OCI-LY3 (cell line): ENCODE results near the gene STRIP1.

ENCODE experiments used
- H2AFZ ChIP-seq: fragments of 200-600, 300-600 bp; shearing (Covaris generic); 2 replicates; pipeline ENCODE4 v1.6.0; 2014; ENCODE audit warnings: antibody characterized with exemption, low read depth, low read length
- H3K27ac ChIP-seq: fragments of 200-600, 300-600 bp; sonication (generic); 2 replicates; pipeline ENCODE4 v1.5.1; 2014; ENCODE audit warnings: mild to moderate bottlenecking, low read length, moderate library complexity, mixed read lengths
- H3K27me3 ChIP-seq: fragments of 200-600, 300-600 bp; sonication (generic); 2 replicates; pipeline ENCODE4 v1.6.1; 2014; ENCODE audit warnings: low read depth, low read length, mixed read lengths
- H3K36me3 ChIP-seq: fragments of 200-600, 300-600 bp; sonication (generic); replicated peaks from 2 replicates; pipeline ENCODE3; 2014; ENCODE audit warnings: low read depth, low read length, mixed read lengths
- H3K4me1 ChIP-seq: fragments of 300-600, 200-600 bp; sonication (generic); 2 replicates; pipeline ENCODE4 v1.6.1; 2014; ENCODE audit warnings: low read length, mixed read lengths
- H3K4me2 ChIP-seq: fragments of 200-600, 300-600 bp; sonication (generic); 2 replicates; pipeline ENCODE4 v1.6.1; 2014; ENCODE audit warnings: low read length, mixed read lengths
- H3K4me3 ChIP-seq: fragments of 300-600, 200-600 bp; sonication (generic); 2 replicates; pipeline ENCODE4 v1.5.1; 2014; ENCODE audit warnings: antibody characterized with exemption, mild to moderate bottlenecking, low read length, moderate library complexity
- H3K79me2 ChIP-seq: fragments of 300-600, 200-600 bp; shearing (Covaris generic); 2 replicates; pipeline ENCODE4 v1.6.1; 2014; ENCODE audit warnings: mild to moderate bottlenecking, low read length, mixed read lengths
- H3K9ac ChIP-seq: fragments of 300-600, 200-600 bp; shearing (Covaris generic); 2 replicates; pipeline ENCODE4 v1.6.0; 2014; ENCODE audit warnings: mild to moderate bottlenecking, low read length, moderate library complexity
- H3K9me3 ChIP-seq: fragments of 200-600, 300-600 bp; shearing (Covaris generic); 2 replicates; pipeline ENCODE4 v1.6.1; 2014; ENCODE audit warnings: low read length, mixed read lengths; ENCODE audit not compliant: insufficient read depth
- H4K20me1 ChIP-seq: fragments of 200-600, 300-600 bp; sonication (generic); 2 replicates; pipeline ENCODE4 v1.6.1; 2016; ENCODE audit warnings: low read length, mixed read lengths; ENCODE audit not compliant: insufficient read depth
- EZH2phosphoT487 ChIP-seq: fragments of 200-600 bp; shearing (Covaris generic); IDR thresholded peaks from 2 replicates; pipeline ENCODE4 v1.6.1; 2018; ENCODE audit warnings: antibody characterized with exemption, mixed run types, low read depth
- TF ChIP-seq, protein P1 (sequence below): fragments of 200-600, 300-600 bp; sonication (generic); IDR thresholded peaks from 2 replicates; pipeline ENCODE4 v1.5.1; 2014; ENCODE audit warnings: antibody characterized with exemption, low read length, low read depth

The STRIP1 gene

DNA sequence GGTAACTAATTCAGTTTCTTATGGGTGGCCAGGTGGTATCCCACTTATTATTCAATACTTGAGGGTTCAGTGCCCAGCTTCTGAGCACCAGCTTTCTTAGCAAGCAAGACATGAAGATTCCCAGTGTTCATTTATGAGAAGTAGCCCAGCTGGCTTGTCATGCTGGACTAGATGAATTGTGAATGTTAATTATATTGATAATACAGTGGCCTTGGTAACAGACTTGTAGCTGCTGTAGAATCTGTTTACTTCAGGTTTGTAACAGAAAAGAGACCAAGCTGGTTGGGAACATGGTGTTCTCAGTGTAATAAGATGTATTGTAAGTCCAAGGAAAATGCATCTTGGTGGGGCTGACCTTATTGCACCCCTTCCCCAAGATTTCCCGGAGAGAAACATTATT, 39.8 kb upstream of the STRIP1 start:
- Histone ChIP-seq H3K4me1 (peaks cover 11% of the 10 kb centered on the region), H2AFZ (no peak overlapping the region), H3K4me2 (no peak overlapping the region), H3K9me3 (no peaks in the 10 kb centered on the region), H3K9ac (no peak overlapping the region), H3K4me3 (no peak overlapping the region), H3K27me3 (no peaks in the 10 kb centered on the region), H4K20me1 (peaks cover 13% of the 10 kb centered on the region), H3K27ac (no peak overlapping the region), H3K79me2 (peaks cover 35% of the 10 kb centered on the region), H3K36me3 (no peaks in the 10 kb centered on the region)
- no peak for TF ChIP-seq EZH2phosphoT487
- TF ChIP-seq, protein P1, sequence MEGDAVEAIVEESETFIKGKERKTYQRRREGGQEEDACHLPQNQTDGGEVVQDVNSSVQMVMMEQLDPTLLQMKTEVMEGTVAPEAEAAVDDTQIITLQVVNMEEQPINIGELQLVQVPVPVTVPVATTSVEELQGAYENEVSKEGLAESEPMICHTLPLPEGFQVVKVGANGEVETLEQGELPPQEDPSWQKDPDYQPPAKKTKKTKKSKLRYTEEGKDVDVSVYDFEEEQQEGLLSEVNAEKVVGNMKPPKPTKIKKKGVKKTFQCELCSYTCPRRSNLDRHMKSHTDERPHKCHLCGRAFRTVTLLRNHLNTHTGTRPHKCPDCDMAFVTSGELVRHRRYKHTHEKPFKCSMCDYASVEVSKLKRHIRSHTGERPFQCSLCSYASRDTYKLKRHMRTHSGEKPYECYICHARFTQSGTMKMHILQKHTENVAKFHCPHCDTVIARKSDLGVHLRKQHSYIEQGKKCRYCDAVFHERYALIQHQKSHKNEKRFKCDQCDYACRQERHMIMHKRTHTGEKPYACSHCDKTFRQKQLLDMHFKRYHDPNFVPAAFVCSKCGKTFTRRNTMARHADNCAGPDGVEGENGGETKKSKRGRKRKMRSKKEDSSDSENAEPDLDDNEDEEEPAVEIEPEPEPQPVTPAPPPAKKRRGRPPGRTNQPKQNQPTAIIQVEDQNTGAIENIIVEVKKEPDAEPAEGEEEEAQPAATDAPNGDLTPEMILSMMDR = no peak

GRCh38 chr1:109995536-109995935, 38.9 kb upstream of the STRIP1 start:
- Histone ChIP-seq H2AFZ (no peak overlapping the region), H3K27ac (no peak overlapping the region), H3K9me3 (no peaks in the 10 kb centered on the region), H4K20me1 (peaks cover 13% of the 10 kb centered on the region), H3K4me1 (peaks cover 2% of the 10 kb centered on the region), H3K4me3 (no peak overlapping the region), H3K79me2 (peaks cover 27% of the 10 kb centered on the region), H3K9ac (no peak overlapping the region), H3K36me3 (no peaks in the 10 kb centered on the region), H3K4me2 (no peak overlapping the region), H3K27me3 (no peaks in the 10 kb centered on the region)
- TF ChIP-seq, protein P1 = no peak
- TF ChIP-seq EZH2phosphoT487 = no peak

DNA sequence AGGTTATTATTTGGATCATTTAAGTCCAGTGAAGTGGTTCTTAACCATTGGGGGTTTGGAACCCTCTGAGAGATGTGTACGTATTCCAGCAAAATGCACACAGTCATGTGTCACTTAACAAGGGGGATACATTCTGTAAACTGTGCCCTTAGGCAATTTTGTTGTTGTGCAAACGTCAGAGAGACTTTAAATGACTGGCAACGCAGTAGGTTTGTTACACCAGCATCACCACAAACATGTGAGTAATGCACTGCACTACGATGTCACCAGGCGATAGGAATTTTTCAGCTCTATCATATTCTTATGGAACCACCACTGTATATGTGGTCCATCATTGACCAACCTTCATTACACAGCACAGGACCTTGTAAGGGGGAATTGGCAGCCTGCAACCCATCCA, 37.9 kb upstream of the STRIP1 start:
- Histone ChIP-seq H4K20me1 (peaks cover 9% of the 10 kb centered on the region), H3K4me1 (no peaks in the 10 kb centered on the region), H3K9me3 (no peaks in the 10 kb centered on the region), H3K36me3 (no peaks in the 10 kb centered on the region), H3K27me3 (no peaks in the 10 kb centered on the region), H3K9ac (no peak overlapping the region), H3K4me2 (no peak overlapping the region), H3K27ac (no peak overlapping the region), H3K4me3 (no peak overlapping the region), H2AFZ (no peak overlapping the region), H3K79me2 (peaks cover 18% of the 10 kb centered on the region)
- TF ChIP-seq EZH2phosphoT487 = no peak
- TF ChIP-seq, protein P1 = no peak

DNA sequence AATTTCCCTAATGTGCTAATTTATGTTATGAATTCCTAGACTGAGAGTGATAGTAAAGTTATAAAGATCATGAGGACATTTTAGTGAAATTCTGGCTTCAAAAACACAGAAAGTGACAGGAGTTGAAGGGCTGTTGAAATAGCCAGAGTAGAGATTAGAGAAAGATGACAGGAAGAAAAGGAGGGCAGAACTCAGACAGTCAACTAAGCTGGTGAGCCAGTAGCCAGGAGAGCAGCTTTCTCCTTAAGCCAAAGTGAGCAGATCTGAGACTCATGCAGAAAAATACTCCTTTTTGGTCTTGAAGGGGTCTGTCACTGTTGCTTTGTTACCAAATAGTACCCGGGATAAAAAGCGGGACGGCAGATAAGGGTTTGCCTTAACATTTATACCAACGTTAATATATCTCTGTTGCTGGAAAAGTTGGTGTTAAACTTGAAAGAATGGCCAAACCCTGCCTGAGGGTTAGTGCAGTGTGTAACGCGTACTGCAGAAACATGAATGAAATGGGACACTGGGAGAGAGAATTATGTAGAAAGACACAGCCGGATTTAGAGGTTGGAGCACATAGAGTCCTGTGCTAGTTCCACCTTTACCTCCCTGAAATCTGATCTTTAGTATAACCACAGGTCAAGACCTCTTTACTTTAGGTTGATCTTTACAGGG, 37.1 kb upstream of the STRIP1 start:
- Histone ChIP-seq H3K4me2 (no peak overlapping the region), H3K4me1 (no peaks in the 10 kb centered on the region), H3K27ac (no peak overlapping the region), H3K79me2 (peaks cover 15% of the 10 kb centered on the region), H3K9ac (no peak overlapping the region), H3K4me3 (no peak overlapping the region), H4K20me1 (peaks cover 7% of the 10 kb centered on the region), H3K9me3 (no peaks in the 10 kb centered on the region), H3K27me3 (no peaks in the 10 kb centered on the region), H3K36me3 (no peaks in the 10 kb centered on the region), H2AFZ (no peak overlapping the region)
- TF ChIP-seq, protein P1 = no peak
- TF ChIP-seq EZH2phosphoT487 = no peak
